ENCODE results near the gene ZNF692.

Gene ZNF692

DNA sequence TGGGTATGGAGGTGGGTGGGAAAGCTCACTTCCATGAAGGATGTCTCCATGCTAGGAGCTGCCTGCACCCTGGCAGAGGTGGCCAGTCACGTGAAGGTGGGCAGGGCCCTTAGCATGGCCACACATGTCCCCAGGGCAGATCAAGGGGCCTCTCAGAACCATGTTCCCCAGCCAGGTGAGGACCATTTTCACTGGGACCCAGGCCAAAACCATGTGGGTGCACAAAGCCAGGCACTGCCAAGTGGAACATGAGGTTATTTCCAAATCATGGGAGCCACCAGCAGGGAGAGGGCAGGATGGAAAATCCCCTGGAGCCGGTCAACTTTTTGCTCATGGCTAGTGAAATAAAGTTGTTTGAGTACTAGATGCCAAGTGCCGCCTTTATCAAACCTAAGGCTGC is 9.7 kb downstream of the ZNF692 start:
- Histone ChIP-seq H3K4me1 (ENCODE audit: control insufficient read depth, insufficient read depth, low read length) (no peaks in the 10 kb centered on the region), H3K27ac (ENCODE audit: insufficient read depth, low read depth, low read length, poor library complexity, severe bottlenecking) (no peak overlapping the region), H3K27me3 (ENCODE audit: control insufficient read depth, insufficient read depth, low read length, poor library complexity, severe bottlenecking) (no peaks in the 10 kb centered on the region), H3K36me3 (ENCODE audit: control insufficient read depth, insufficient read depth, low read length) (peaks cover 35% of the 10 kb centered on the region), H3K9me3 (ENCODE audit: control insufficient read depth, low read length) (no peaks in the 10 kb centered on the region), H3K4me3 (ENCODE audit: insufficient read depth, low read depth, low read length) (no peak overlapping the region)
- 91 to 93% methylated on average over 3 of the region's 3 CpGs for WGBS, 2 experiments

DNA sequence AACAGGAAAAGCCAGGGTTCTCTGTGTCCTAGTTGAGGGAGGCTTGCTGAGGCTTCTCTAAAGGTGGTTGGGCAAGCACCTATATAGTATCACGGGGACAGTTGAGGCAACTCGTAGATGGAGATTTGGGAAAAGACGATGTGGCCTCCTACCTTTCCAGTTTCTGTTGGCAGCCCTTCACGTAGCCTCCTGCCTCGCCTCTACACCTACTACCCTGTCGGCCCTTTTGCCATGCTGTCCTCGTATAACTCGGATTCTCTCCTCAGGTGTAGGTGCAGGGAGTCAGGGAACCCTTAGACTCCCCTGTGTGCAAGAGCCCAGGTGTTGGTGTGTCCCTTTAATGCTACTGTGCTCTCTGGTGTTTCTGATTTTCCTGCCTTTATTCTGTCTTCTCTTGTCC is 10.3 kb downstream of the ZNF692 start:
- Histone ChIP-seq H3K4me1 (ENCODE audit: control insufficient read depth, insufficient read depth, low read length) (no peaks in the 10 kb centered on the region), H3K4me3 (ENCODE audit: insufficient read depth, low read depth, low read length) (no peak overlapping the region), H3K9me3 (ENCODE audit: control insufficient read depth, low read length) (no peaks in the 10 kb centered on the region), H3K27me3 (ENCODE audit: control insufficient read depth, insufficient read depth, low read length, poor library complexity, severe bottlenecking) (no peaks in the 10 kb centered on the region), H3K36me3 (ENCODE audit: control insufficient read depth, insufficient read depth, low read length) (peaks cover 35% of the 10 kb centered on the region), H3K27ac (ENCODE audit: insufficient read depth, low read depth, low read length, poor library complexity, severe bottlenecking) (no peak overlapping the region)
- WGBS, 2 experiments, result 89 to 95% methylated on average over 8 of the region's 8 CpGs

DNA sequence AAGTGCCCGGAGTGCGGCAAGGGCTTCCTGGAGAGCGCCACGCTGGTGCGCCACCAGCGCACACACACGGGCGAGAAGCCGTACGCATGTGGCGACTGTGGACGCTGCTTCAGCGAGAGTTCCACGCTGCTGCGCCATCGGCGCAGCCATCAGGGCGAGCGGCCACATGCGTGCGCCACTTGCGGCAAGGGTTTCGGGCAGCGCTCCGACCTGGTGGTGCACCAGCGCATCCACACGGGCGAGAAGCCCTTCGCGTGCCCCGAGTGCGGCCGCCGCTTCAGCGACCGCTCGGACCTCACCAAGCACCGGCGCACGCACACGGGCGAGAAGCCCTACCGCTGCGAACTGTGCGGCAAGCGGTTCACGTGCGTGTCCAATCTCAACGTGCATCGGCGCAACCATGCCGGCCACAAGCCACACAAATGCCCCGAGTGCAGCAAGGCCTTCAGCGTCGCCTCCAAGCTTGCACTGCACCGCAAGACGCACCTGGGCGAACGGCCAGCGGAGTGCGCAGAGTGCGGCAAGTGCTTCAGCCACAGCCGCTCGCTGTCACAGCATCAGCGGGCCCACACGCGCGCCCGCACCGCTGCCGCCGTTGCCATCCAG is 10.8 kb downstream of the ZNF692 start:
- Histone ChIP-seq H3K27me3 (ENCODE audit: control insufficient read depth, insufficient read depth, low read length, poor library complexity, severe bottlenecking) (no peaks in the 10 kb centered on the region), H3K36me3 (ENCODE audit: control insufficient read depth, insufficient read depth, low read length) (peaks cover 35% of the 10 kb centered on the region)
- WGBS, 2 experiments, result 97 to 98% methylated on average over 72 of the region's 72 CpGs

DNA sequence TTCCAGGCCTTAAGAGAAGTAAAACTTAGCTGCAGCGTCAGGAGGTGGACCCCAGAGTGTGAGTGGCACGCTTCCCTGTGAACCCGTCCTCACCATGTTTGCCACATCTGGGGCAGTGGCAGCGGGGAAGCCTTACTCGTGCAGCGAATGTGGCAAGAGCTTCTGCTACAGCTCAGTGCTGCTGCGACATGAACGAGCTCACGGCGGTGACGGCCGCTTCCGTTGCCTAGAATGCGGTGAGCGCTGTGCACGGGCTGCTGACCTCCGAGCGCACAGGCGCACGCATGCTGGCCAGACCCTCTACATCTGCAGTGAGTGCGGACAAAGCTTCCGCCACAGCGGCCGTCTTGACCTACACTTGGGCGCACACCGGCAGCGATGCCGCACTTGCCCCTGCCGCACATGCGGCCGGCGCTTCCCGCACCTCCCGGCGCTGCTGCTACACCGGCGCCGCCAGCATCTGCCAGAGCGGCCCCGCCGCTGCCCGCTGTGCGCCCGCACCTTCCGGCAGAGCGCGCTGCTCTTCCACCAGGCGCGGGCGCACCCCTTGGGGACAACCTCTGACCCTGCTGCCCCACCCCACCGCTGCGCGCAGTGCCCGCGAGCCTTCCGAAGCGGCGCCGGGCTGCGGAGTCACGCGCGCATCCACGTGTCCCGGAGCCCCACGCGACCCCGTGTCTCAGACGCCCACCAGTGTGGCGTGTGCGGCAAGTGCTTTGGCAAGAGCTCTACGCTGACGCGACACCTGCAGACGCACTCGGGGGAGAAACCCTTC is 11.5 kb downstream of the ZNF692 start:
- no peaks in the 10 kb centered on the region for H3K4me1 ChIP-seq (ENCODE audit: control insufficient read depth, insufficient read depth, low read length)

More for the DNA sequence above, 10.8 kb downstream of the ZNF692 start:
- Histone ChIP-seq H3K9me3 (ENCODE audit: control insufficient read depth, low read length) (no peaks in the 10 kb centered on the region), H3K4me1 (ENCODE audit: control insufficient read depth, insufficient read depth, low read length) (no peaks in the 10 kb centered on the region), H3K4me3 (ENCODE audit: insufficient read depth, low read depth, low read length) (no peak overlapping the region), H3K27ac (ENCODE audit: insufficient read depth, low read depth, low read length, poor library complexity, severe bottlenecking) (no peak overlapping the region)

DNA sequence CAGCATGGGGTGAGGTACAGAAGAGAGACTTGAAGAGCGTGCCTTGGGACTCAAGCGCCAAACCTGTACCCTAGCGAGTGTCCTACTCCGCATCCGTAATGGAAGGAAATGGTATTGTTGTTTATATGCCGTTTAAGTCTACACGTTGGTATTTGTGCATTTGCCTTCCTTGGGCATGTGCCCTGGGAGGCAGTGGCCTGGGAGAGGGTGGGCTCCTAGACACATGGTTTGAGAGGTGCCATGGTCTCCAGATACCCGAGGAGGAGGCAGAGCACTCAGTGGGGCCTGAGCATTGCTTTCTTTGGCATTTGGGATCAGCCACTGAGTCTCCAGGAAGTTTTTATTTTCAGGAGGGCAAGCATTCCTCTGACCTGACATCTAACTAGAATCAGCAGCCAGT is 14.4 kb downstream of the ZNF692 start:
- 96 to 97% methylated on average over 8 of the region's 8 CpGs for WGBS, 2 experiments
- Histone ChIP-seq H3K27ac (ENCODE audit: insufficient read depth, low read depth, low read length, poor library complexity, severe bottlenecking) (no peak overlapping the region), H3K27me3 (ENCODE audit: control insufficient read depth, insufficient read depth, low read length, poor library complexity, severe bottlenecking) (no peaks in the 10 kb centered on the region), H3K4me1 (ENCODE audit: control insufficient read depth, insufficient read depth, low read length) (no peaks in the 10 kb centered on the region), H3K4me3 (ENCODE audit: insufficient read depth, low read depth, low read length) (no peak overlapping the region), H3K36me3 (ENCODE audit: control insufficient read depth, insufficient read depth, low read length) (peaks cover 35% of the 10 kb centered on the region), H3K9me3 (ENCODE audit: control insufficient read depth, low read length) (no peaks in the 10 kb centered on the region)

More for the DNA sequence above, 11.5 kb downstream of the ZNF692 start:
- Histone ChIP-seq H3K9me3 (ENCODE audit: control insufficient read depth, low read length) (no peaks in the 10 kb centered on the region), H3K27me3 (ENCODE audit: control insufficient read depth, insufficient read depth, low read length, poor library complexity, severe bottlenecking) (no peaks in the 10 kb centered on the region), H3K4me3 (ENCODE audit: insufficient read depth, low read depth, low read length) (no peak overlapping the region), H3K27ac (ENCODE audit: insufficient read depth, low read depth, low read length, poor library complexity, severe bottlenecking) (no peak overlapping the region), H3K36me3 (ENCODE audit: control insufficient read depth, insufficient read depth, low read length) (peaks cover 35% of the 10 kb centered on the region)
- 97% methylated on average over 76 of the region's 76 CpGs for WGBS, 2 experiments

DNA sequence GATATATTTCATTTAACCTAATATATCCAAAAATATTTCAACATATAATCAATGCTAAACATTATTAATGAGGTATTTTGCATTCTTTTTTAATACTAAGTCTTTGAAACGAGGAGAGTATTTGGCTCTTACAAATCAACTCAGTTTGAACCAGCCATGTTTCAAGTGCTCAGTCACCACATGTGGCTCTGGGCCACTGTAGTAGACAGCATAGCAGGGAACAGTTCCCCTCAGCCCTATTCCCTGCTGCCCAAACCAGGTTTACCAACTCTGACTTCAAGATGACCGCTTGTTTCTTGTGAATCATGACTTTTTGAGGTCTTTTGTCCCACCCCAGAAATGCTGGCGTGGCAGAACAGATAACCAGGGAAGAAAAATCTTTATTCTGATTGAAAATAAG is 15.2 kb downstream of the ZNF692 start:
- Histone ChIP-seq H3K9me3 (ENCODE audit: control insufficient read depth, low read length) (no peaks in the 10 kb centered on the region), H3K27ac (ENCODE audit: insufficient read depth, low read depth, low read length, poor library complexity, severe bottlenecking) (no peak overlapping the region), H3K27me3 (ENCODE audit: control insufficient read depth, insufficient read depth, low read length, poor library complexity, severe bottlenecking) (no peaks in the 10 kb centered on the region), H3K4me1 (ENCODE audit: control insufficient read depth, insufficient read depth, low read length) (no peaks in the 10 kb centered on the region), H3K36me3 (ENCODE audit: control insufficient read depth, insufficient read depth, low read length) (peaks cover 29% of the 10 kb centered on the region), H3K4me3 (ENCODE audit: insufficient read depth, low read depth, low read length) (no peak overlapping the region)
- 94 to 100% methylated on average over 2 to 3 of the region's 3 CpGs for WGBS, 2 experiments

DNA sequence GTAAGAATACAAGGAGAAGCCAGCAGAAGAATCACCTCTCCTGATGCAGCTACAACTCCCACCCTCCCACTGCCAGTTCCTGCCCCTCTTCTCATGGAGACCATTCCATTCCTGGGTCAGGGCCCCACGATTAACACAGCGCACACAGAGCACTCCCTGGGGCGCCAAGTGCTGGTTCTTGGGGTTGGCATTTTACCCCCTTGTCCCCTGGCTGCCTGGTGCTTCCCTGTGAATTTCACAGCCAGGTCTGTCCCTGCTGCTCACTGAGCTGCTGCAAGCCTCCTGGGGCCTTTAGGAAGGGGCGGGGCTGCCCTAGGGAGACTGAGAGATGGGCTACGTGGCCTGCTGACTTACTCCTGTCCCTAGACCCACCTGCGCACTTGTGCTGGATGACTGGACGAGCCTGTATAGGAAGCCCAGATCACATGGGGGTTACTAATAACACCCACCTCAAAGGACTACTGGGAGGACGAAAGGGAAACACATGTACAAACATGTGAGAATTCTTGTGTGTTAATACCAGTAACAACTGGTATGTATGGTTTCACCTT is 16.0 kb downstream of the ZNF692 start:
- H3K4me3 ChIP-seq (ENCODE audit: insufficient read depth, low read depth, low read length), result no peak overlapping the region
- no peaks in the 10 kb centered on the region for H3K27me3 ChIP-seq (ENCODE audit: control insufficient read depth, insufficient read depth, low read length, poor library complexity, severe bottlenecking)
- peaks cover 21% of the 10 kb centered on the region for H3K36me3 ChIP-seq (ENCODE audit: control insufficient read depth, insufficient read depth, low read length)
- 91 to 95% methylated on average over 8 of the region's 8 CpGs for WGBS, 2 experiments
- H3K4me1 ChIP-seq (ENCODE audit: control insufficient read depth, insufficient read depth, low read length), result no peaks in the 10 kb centered on the region
- H3K9me3 ChIP-seq (ENCODE audit: control insufficient read depth, low read length), result no peaks in the 10 kb centered on the region
- H3K27ac ChIP-seq (ENCODE audit: insufficient read depth, low read depth, low read length, poor library complexity, severe bottlenecking), result no peak overlapping the region

DNA sequence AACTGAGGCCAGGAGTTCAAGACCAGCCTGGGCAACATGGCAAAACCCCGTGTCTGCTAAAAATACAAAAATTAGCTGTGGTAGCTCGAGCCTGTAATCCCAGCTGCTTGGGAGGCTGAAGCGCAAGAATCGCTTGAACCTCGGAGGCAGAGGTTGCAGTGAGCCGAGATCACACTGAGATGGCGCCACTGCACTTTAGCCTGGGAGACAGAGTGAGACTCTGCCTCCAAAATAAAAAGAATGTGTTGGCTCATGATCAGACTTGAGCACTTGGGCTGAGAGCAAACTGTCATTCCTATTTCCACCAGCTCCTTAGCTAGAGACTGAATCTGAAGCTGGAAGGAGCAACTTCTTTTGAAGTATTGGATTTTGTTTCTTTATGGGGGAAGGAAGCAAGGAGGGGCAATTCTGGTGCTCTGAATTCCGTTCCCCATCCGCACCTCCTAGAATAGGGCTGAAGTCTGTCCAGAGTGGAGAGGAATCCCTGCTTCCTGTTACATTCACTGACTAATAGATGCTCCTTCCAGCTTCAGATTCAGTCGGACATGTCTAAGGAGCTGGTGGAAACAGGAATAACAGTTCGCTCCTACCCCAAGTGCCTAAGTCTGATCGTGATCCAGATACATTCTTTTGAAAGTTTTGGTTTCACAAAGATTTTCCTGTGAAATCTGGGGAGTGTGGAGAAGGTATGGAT is 17.0 kb downstream of the ZNF692 start:
- Histone ChIP-seq H3K4me1 (ENCODE audit: control insufficient read depth, insufficient read depth, low read length) (no peaks in the 10 kb centered on the region), H3K27ac (ENCODE audit: insufficient read depth, low read depth, low read length, poor library complexity, severe bottlenecking) (no peak overlapping the region), H3K27me3 (ENCODE audit: control insufficient read depth, insufficient read depth, low read length, poor library complexity, severe bottlenecking) (no peaks in the 10 kb centered on the region), H3K4me3 (ENCODE audit: insufficient read depth, low read depth, low read length) (no peak overlapping the region), H3K9me3 (ENCODE audit: control insufficient read depth, low read length) (no peaks in the 10 kb centered on the region), H3K36me3 (ENCODE audit: control insufficient read depth, insufficient read depth, low read length) (peaks cover 17% of the 10 kb centered on the region)
- WGBS, 2 experiments, result 66 to 67% methylated on average over 12 of the region's 12 CpGs

DNA sequence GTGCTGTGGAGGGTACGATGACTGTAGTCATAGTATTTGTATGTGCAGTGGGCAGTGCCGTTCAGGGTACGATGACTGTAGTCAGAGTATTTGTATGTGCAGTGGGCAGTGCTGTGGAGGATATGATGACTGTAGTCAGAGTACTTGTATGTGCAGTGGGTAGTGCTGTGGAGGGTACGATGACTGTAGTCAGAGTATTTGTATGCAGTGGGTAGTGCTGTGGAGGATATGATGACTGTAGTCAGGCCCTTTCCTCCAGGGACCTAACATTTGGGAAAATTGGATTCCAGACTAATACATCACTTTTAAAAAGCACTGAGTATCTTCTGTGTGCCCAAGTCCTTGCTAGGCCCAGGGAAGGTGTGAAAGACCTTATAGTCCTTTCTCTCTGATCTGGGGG is 17.9 kb downstream of the ZNF692 start:
- peaks cover 13% of the 10 kb centered on the region for H3K36me3 ChIP-seq (ENCODE audit: control insufficient read depth, insufficient read depth, low read length)
- H3K4me3 ChIP-seq (ENCODE audit: insufficient read depth, low read depth, low read length), result no peak overlapping the region
- no peaks in the 10 kb centered on the region for H3K4me1 ChIP-seq (ENCODE audit: control insufficient read depth, insufficient read depth, low read length)
- WGBS, 2 experiments, result 87 to 94% methylated on average over 4 of the region's 4 CpGs
- peaks cover 5% of the 10 kb centered on the region for H3K27me3 ChIP-seq (ENCODE audit: control insufficient read depth, insufficient read depth, low read length, poor library complexity, severe bottlenecking)
- no peaks in the 10 kb centered on the region for H3K9me3 ChIP-seq (ENCODE audit: control insufficient read depth, low read length)
- no peak overlapping the region for H3K27ac ChIP-seq (ENCODE audit: insufficient read depth, low read depth, low read length, poor library complexity, severe bottlenecking)

DNA sequence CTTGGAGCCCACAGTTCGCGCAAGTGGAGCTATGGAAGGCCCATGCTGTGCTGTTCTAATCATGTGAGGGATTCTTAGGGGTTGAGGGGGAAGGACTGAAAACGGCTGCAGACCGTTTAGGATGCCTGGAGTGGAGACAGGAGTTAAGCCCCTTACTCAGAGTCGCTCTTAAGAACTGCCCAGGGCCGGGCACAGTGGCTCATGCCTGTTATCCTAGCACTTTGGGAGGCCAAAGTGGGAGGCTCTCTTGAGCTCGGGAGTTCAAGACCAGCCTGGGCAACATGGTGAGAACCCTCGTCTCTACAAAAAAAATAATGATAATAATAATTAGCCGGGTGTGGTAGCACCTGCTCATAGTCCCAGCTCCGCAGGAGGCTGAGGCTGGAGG is 19.7 kb downstream of the ZNF692 start:
- Histone ChIP-seq H3K27ac (ENCODE audit: insufficient read depth, low read depth, low read length, poor library complexity, severe bottlenecking) (peak overlapping the region; percentile 94), H3K36me3 (ENCODE audit: control insufficient read depth, insufficient read depth, low read length) (no peaks in the 10 kb centered on the region), H3K4me3 (ENCODE audit: insufficient read depth, low read depth, low read length) (peak overlapping the region; percentile 93), H3K9me3 (ENCODE audit: control insufficient read depth, low read length) (no peaks in the 10 kb centered on the region), H3K4me1 (ENCODE audit: control insufficient read depth, insufficient read depth, low read length) (no peaks in the 10 kb centered on the region), H3K27me3 (ENCODE audit: control insufficient read depth, insufficient read depth, low read length, poor library complexity, severe bottlenecking) (peaks cover 22% of the 10 kb centered on the region)
- WGBS, 2 experiments, result 28 to 29% methylated on average over 10 of the region's 10 CpGs

Data from ectodermal cell (in vitro differentiated cells).